HG02763 (cell line): Measurements from ENCODE around the gene CFAP43.

ENCODE experiments used
- ATAC-seq: cut with Tn5 transposase; IDR thresholded peaks from one replicate; pipeline ENCODE4 v1.9.1; 2021; ENCODE audit warnings: mild to moderate bottlenecking, moderate library complexity; ENCODE audit not compliant: unreplicated experiment

The CFAP43 gene, protein sequence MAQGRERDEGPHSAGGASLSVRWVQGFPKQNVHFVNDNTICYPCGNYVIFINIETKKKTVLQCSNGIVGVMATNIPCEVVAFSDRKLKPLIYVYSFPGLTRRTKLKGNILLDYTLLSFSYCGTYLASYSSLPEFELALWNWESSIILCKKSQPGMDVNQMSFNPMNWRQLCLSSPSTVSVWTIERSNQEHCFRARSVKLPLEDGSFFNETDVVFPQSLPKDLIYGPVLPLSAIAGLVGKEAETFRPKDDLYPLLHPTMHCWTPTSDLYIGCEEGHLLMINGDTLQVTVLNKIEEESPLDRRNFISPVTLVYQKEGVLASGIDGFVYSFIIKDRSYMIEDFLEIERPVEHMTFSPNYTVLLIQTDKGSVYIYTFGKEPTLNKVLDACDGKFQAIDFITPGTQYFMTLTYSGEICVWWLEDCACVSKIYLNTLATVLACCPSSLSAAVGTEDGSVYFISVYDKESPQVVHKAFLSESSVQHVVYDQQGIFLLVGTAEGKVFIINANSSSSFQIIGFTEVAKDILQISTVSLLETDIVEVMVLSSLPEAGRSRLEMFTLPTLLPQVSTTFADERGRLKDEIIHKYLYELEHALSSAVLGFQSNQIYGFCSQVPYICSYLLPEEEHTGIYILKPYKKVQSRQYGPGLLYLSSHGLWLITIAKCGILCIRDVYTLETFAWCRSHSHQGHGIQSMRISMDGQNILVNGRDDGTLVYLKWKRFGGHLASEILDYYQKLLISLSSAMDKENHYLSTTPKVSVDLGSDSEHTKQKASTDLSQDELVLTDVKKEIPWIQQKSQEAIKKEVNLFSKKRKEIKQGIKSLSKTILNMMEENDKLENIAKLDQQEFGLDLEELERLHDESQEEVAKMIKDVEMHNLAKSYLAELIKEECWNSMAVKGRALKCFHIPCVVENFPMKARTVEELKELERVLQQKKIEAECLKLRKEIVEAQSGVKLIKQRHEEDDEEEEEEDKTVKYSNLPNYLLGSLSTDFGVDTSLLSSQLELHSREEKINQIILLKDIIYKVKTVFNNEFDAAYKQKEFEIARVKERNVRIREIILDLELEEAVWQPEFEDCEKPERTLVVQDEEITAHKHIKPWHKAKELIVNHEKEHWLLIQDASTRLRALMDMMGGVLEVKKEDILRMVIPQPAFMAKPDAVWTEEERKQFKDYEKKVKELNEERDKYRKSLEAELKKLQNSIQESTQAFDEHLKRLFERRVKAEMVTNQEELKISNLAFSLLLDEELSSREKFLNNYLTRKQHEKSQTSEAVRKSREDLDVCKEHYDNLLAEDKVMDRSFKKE (N-terminal part only)

DNA sequence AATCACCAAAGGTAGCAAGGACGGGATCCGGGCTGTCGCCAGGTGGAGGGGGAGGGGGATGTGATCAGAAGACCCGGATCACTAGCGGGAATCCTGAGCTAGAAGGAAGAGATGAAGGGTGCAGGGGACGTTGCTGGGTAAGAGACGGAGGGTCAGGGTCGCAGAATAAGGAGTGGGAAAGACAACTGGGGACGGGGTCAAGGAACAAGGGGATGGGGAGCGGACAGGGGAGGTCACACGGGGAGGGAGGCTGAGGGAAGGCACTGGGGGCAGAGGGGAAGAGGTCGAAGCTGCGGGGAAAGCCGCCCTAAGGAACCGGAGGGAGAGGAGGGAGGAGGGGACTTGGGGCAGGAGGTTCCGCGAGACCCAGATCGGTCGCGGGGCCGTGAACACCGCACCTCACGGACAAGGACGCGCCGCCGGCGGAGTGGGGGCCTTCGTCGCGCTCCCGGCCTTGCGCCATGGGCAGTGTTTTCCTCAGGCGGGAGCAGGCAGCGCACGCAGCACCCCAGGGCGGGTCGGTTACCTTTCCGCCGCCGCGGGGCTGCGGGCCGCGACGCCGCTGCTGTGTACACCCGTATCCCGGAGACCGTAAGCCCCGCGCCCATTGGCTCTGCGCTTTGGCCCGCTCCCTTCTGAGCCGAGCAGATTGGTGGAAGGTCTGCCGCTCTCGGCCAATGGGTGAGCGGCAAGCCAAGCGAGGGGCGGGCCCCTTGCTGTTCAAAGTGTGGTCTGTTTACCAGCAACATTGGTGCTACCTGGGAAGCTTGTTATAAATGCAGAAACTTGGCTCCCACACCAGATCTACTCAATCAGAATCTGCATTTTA, at the start of gene CFAP43:
TSS of gene CFAP43 (minus strand) at position 581 of the 829 bp plus-strand sequence. CDS start at position 463, 118 bp downstream.
- ATAC-seq: peak; percentile 100

DNA sequence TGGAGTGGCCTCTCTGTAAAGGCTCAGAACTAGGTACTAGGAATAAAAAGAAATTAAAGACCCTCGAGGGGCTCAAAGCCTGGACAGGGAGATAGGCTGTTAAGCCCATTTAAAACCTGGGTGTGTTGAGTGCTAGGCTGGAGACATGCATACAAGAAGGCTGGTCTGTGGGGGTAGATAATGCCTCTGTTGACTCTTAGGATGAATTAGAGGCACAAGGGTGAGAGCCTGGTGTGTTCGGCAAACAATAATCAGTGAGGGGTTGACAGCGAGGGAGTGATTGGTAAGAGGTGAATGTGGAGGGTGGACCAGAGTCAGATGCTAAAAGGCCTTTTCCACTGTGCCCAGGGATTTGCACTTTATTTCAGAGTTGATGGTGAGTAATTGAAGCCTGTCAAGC, 49.5 kb upstream of the CFAP43 start:
- no peak for ATAC-seq

DNA sequence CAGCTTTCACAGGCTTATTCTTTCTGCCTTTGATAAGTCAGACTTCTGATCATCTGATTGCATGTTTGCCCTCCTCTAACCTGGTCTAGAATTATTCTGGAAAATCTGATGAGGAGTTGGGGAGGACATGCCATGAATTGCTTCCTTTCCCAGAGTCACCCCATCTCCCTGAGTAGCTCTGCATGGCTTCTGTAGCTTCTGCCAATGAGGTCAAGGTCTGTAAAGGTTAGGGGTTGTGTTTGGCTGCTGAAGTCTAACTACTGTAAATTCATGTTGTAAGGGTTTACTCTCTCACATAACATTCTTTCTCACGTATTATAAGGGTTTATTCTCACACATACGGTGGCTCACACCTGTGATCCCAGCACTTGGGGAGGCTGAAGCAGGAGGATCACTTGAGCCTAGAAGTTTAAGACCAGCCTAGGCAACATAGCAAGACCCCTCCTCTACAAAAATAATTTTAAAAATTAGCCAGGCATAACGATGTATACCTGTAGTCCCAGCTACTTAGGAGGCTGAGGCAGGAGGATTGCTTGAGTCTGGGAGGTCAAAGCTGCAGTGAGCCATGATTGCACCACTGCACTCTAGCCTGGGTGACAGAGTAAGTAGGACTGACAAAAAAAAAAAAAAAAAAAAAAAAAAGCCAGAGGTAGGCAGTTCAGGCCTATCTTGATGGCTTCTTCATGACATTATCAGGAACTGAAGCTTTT, 47.5 kb upstream of the CFAP43 start:
- ATAC-seq: no peak

DNA sequence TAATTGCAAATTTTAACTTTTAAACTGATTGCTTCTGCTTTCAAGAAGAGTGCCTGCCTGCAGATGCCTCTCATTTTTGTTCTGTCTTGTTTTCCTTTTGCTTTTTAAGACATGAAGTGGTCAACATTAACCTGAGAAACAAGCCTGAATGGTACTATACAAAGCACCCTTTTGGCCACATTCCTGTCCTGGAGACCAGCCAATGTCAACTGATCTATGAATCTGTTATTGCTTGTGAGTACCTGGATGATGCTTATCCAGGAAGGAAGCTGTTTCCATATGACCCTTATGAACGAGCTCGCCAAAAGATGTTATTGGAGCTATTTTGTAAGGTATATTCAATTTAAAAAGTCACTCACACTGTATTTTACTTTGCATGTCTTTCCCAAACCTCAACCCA, 45.6 kb upstream of the CFAP43 start:
- no peak for ATAC-seq

DNA sequence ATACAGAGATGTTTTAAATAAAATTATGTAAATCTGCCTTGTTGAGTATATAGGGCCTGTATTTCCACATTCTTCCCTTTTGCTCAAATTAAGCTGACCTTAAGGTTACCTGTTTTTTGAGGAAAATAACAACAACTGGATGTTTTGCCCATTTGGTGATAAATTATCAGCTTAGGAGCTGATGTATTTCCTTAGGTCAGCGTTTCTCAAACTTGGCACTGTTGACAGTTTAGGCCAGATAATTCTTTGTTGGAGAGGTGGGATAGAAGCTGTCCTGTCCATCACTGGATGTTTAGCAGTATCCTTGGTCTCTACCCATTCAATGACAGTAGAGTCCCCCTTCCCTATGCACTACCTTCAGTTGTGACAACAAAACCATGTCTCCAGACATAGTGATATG, 44.0 kb upstream of the CFAP43 start:
- ATAC-seq: no peak

DNA sequence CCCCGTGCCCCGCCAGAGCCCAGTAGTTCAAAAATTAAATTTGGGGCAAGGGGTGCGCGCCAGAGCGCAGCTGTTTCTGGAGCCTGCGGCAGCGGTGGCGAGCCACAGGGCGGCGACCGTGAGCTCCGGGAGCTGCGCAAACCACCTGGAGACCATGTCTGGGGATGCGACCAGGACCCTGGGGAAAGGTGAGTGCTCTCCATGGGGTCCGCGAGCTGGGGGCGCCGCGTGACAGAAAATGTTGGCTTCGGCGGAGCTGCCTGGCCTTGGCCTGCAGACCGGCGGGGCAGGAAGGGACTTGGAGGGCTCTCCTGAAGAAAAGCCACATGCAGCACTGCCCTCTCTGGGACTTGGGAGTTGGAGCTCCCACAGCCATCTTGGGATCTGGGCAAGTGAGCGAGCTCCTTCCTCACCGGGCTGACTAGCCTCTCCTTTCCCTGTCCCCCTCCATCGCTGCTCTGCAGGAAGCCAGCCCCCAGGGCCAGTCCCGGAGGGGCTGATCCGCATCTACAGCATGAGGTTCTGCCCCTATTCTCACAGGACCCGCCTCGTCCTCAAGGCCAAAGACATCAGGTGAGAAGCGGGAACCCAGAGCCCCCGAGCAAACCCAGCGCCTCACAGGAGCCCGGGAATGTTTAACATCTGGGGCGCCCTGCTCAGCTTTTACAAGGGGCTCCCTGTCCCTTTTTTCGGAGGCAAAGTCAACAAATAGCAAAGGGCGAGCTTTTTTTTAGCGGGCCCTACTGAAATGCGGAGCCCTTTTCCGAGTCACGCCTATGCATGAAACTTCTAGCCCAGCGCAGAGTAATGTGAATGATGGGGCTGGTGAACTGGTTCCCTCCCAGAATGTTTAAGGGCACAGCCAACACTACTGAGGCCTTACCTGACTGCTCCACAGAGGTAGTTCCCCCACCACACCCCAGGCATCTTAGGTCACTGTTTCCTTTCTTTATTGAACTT, 42.9 kb upstream of the CFAP43 start:
- ATAC-seq: no peak

DNA sequence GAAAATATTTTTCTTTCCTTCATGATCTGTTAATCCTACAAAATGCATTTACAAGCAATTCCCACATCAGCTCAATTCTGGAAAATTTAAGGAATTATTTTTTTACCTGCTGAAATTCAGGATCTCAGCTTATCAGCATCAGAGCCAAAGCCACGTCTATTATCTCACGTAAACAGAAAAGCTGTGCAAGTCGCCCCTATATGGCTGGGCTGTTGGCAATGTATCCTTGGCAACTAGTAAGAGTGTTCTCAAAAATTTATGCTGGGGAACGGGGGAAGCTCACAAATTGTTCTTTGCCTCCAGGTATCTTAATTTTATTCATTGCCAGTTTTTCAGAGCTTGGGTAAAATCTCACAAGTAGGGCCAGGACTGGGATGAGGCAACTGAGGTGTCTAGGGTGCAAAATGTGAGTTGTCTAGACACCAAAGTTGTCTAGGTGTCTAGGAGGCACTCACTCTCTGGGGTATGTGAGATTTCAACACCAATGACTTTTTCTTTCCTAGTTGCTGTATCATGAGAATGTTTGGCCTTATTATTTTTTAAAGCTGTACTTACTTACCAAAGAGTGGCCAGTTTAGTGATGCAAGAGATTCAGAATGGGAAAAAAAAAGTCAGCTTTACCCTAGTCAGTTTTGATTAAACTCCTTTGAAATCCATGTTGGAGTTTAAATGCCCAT, 41.9 kb upstream of the CFAP43 start:
- no peak for ATAC-seq

DNA sequence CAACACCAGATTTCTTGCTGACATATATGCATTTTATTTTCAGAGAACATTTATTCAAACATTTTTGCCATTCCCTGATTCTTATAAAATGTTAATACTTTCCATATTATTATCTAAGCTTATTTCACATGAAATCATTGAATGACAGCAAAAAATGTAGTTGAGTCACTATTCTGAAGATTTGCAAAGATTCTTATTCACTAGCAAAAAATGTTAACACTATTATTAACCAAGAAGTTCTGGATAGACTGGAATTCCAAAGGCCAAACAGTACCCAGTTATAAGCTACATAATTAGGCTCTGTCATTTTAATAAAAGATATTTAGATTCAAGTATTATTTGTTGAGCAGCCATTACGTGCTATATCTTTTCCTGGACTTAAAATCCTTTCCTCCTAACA, 41.1 kb upstream of the CFAP43 start:
- no peak for ATAC-seq

DNA sequence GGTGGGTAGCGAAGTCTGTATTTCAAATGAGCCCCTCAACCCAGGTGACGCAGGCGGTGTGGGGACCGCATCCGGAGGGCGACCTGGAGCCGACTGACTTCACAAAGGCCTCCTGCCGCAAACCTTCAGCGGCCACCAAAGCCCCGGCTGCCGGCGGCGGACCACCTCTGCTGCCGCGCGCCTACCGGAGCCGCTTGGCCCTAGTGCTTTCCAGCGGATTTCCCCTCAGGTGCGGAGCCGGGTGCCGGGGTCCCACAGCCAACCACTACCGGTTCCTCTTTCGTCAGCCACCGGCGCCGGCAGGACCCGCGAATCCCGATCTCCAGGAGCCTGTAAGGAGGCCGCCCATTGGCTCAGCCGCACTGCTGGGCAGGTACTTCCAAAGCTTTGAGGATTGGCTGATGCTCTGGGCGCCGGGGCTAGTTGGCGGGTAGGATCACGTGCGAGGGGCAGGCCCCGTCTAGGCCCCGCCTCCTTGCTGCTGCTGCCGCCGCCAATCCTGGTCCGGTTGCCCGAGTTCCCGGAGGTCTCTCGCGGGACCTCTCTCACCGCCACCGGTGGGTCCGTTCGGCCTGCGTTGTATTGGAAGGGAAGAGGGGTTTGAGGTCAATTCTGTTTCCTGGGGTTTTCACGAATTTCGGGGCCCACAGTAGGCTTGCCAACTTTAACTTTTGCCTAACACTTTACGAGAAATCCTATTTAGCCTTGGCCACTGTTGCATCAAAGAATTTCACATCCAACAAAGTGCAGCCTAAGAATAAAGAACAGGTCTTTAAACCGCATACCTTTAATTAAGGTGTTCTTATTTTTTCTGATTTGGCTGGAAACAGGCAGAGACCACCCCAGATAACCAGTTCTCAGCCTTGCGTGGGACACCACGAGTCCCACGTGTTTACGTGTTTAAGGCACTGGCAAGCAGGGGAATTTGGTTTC, 36.8 kb upstream of the CFAP43 start, which contains the start of gene GSTO2:
TSS of gene GSTO2 (plus strand) at position 472 of the 933 bp plus-strand sequence. CDS start 5,732 bp downstream, outside the sequence.
- ATAC-seq: peak; percentile 99

DNA sequence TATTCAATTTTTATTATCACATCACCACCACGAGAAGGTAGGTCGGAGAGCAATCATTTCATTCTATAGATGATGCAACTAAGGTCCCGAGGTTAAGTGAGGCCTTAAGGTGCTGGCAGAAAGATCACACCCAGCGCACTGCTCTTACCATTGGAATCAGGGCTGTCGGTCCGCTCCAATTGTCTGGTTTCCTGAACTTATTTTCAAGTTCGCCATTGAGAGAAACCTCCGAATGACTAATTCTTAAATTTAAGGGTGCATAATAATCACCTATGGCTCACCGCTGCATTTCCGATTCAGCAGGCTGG, 36.2 kb upstream of the CFAP43 start:
- ATAC-seq: no peak

DNA sequence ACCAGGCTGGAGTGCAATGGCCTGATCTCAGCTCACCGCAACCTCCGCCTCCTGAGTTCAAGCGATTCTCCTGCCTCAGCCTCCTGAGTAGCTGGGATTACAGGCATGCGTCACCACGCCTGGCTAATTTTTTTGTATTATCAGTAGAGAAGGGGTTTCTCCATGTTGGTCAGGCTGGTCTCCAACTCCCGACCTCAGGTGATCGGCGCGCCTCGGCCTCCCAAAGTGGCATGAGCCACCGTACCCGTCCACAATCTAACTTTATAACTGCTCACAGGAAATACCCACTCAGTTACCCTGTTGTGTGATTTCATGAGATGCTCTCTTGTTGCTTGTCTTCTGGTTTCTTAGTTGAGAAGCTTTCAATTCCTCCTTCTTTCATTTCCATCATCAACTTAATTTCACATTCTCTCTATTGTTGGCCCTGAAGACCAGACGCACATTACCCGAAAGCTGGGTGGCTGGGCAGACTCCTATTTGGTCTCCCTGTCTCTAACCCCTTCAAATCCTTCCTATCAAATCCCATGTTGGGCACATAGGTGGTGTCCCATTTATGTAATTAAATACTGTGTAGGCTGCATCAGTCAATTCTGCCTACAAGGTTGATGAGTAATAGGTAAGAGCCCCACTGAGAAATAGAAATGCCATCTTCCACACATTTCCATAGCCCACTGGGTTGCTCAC, 35.7 kb upstream of the CFAP43 start:
- ATAC-seq: no peak

DNA sequence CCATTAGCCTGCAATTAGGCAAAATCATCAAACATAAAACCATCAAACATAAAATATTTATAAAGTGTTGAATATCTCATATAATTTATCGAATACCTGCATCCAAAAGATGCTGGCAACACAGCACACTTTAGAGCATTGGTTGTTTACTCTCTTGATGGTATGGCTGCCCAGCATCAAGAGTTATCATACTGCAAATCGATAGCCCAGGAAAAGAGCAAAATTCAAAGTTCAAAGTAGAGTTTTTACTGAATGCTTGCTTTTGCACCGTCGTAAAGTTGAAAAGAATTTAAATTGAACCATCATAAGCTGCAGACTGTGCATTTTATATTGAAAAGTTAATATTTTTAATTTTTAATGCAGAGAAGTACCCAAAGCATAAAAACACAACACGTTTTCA, 32.6 kb upstream of the CFAP43 start:
- no peak for ATAC-seq

DNA sequence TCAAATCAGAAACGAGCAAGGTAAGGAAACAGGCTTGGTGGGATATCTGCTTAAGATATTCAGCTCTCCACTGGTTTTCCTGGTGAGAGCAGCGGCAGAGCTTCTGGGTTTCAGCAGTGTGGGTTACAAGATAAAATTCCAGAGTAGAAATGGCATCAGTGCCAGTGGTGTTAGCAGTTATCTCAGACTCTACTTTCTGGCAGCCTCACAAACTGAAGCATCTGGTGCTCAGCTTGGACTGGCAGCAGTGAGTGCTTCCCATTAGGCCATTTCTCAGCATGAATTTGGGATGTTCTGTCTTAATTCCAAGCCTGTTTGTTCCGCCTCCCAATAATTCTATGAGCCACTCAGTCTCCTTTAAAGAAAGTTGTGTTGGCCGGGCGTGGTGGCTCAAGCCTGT, 29.9 kb upstream of the CFAP43 start:
- no peak for ATAC-seq

DNA sequence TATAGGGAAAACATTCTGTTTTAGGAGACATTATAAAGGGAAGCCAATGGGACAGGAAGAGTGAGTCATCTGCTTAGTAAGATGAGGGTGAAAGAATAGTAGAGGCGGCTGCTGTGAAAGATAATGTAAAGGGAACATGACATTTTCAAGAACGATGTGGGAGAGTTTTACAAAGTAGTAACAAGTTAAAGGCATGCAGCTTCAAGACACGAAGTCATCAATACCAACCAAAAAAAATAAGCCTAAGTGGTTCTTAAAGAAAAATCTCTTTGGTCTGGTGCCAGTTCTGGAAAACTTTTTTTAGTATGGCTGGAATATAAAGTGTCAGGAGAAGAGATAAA, 28.6 kb upstream of the CFAP43 start:
- no peak for ATAC-seq

DNA sequence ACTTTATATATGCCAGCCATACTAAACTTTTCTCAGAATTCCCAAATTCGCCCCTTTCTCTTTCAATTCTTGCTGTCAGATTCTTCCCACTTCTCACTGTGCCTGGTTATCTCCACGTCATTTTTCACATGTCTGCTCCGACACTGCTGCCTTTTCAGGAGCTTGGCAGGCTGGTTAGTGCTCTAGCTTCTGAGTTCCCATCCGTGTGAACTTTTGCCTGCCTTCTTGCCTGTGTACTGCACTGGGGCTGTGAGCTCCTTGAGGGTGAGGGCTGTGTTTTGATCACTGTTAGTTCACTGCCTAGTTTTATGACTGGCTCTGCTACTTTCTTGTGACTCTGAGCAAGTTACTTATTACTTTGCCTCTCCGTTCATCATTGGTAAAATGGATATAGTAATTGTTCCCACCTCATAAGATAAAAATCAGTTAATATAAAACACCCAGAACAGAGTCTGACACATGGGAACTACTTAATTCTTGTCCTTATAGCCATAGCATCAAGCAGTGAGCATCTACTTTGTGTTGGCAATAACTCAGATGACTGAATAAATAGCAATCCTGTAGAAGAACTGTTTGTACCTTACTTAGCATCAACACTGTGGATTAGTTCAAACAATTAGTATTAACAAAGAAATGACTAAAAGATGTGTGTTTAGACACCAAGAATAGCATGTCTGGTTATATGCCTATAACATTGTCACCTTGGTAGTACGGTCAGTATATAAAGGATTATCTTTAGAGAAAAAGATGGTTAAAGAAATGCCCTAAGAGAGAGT, 28.0 kb upstream of the CFAP43 start:
- no peak for ATAC-seq

DNA sequence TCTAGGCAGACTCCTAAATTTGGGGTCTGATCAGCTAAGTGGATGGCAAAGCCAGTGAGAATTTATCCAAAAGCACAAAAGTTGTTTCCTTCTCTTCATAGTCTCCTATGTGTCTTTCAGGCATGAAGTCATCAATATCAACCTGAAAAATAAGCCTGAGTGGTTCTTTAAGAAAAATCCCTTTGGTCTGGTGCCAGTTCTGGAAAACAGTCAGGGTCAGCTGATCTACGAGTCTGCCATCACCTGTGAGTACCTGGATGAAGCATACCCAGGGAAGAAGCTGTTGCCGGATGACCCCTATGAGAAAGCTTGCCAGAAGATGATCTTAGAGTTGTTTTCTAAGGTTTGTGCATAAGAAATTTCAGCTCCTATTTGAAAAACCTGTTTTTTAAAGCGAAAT, 27.3 kb upstream of the CFAP43 start:
- no peak for ATAC-seq
